ENCODE results near the gene TAGLN. TPM values are rescaled to one million over a fixed set of nuclear protein-coding genes. Genes with fewer than 3 reads are reported as not detected.

The TAGLN gene
- total RNA-seq, 1 experiment from 2014 or later, result 71.5 TPM

- Mint-ChIP-seq H3K4me1 (no peaks in the 10 kb centered on the region), H3K27me3 (ENCODE audit: low read depth) (no peaks in the 10 kb centered on the region), H3K9me3 (no peaks in the 10 kb centered on the region), H3K27ac (no peak overlapping the region), H3K4me3 (no peak overlapping the region), H3K36me3 (peaks cover 39% of the 10 kb centered on the region)
- ATAC-seq, result no peak
- ChIA-PET CTCF (interaction anchor here (1.0 kb wide), 1 partner anchor 27 kb away, joined by 3 read pairs; no protein-coding TSS in a partner anchor), POLR2A (no interaction called here)
- DNase-seq (ENCODE audit: low spot score), result no peak
- TF ChIP-seq CTCF (IDR thresholded peaks at IDR 0.05) (no peak), ATF1 (CRISPR knock-in tag; IDR thresholded peaks at IDR 0.05) (no peak), HMGXB4 (CRISPR knock-in tag; IDR thresholded peaks at IDR 0.05) (no peak), GABPB1 (CRISPR knock-in tag; IDR thresholded peaks at IDR 0.05) (no peak), ZNF121 (CRISPR knock-in tag; IDR thresholded peaks at IDR 0.05) (peak; percentile 61; the same call in 1 of the 2 replicates), SP1 (CRISPR knock-in tag; conservative IDR thresholded peaks at IDR 0.05) (no peak), ETV6 (CRISPR knock-in tag; IDR thresholded peaks at IDR 0.05) (no peak)
Measured at GRCh38 chr11:117154468-117154867, 44.7 kb upstream of the TAGLN start.

GRCh38 chr11:117157507-117157906, 41.7 kb upstream of the TAGLN start:
- no peaks in the 10 kb centered on the region for H3K27me3 Mint-ChIP-seq (ENCODE audit: low read depth)
- no peak overlapping the region for H3K27ac Mint-ChIP-seq
- no peak for DNase-seq (ENCODE audit: low spot score)
- no peak overlapping the region for H3K4me3 Mint-ChIP-seq
- ATAC-seq, result no peak
- H3K4me1 Mint-ChIP-seq, result no peaks in the 10 kb centered on the region
- TF ChIP-seq ZNF121 (CRISPR knock-in tag; IDR thresholded peaks at IDR 0.05) (peak; percentile 73; the same call in 1 of the 2 replicates), TEAD4 (CRISPR knock-in tag; IDR thresholded peaks at IDR 0.05) (no peak)
- H3K9me3 Mint-ChIP-seq, result no peaks in the 10 kb centered on the region
- ChIA-PET POLR2A (interaction anchor here (1.6 kb wide), 1 partner anchor 13 kb away, joined by 5 read pairs; the partner anchor contains the start of gene PAFAH1B2), CTCF (interaction anchor here (0.5 kb wide), 1 partner anchor 188 kb away, joined by 3 read pairs; no protein-coding TSS in a partner anchor)
- H3K36me3 Mint-ChIP-seq, result peaks cover 49% of the 10 kb centered on the region

GRCh38 chr11:117159892-117160291, 39.3 kb upstream of the TAGLN start:
- no peak overlapping the region for H3K4me3 Mint-ChIP-seq
- H3K9me3 Mint-ChIP-seq, result no peaks in the 10 kb centered on the region
- TF ChIP-seq MAX (CRISPR knock-in tag; IDR thresholded peaks at IDR 0.05) (no peak), ZNF671 (CRISPR knock-in tag; IDR thresholded peaks at IDR 0.05) (no peak), ZNF396 (CRISPR knock-in tag; IDR thresholded peaks at IDR 0.05; ENCODE audit: borderline replicate concordance) (no peak), IRF2 (CRISPR knock-in tag; IDR thresholded peaks at IDR 0.05; ENCODE audit: borderline replicate concordance, low read depth) (no peak), MLX (CRISPR knock-in tag; IDR thresholded peaks at IDR 0.05) (no peak), ZSCAN18 (CRISPR knock-in tag; IDR thresholded peaks at IDR 0.05) (no peak), RORB (CRISPR knock-in tag; IDR thresholded peaks at IDR 0.05) (no peak), SOX15 (CRISPR knock-in tag; IDR thresholded peaks at IDR 0.05) (no peak), ZBTB43 (CRISPR knock-in tag; IDR thresholded peaks at IDR 0.05) (no peak), USF1 (CRISPR knock-in tag; IDR thresholded peaks at IDR 0.05) (no peak), ZNF317 (CRISPR knock-in tag; IDR thresholded peaks at IDR 0.05; ENCODE audit: borderline replicate concordance, low read depth) (no peak), TCF7 (CRISPR knock-in tag; IDR thresholded peaks at IDR 0.05; ENCODE audit: low read depth) (no peak), ZNF423 (CRISPR knock-in tag; IDR thresholded peaks at IDR 0.05) (no peak), SMAD3 (CRISPR knock-in tag; IDR thresholded peaks at IDR 0.05; ENCODE audit: borderline replicate concordance) (no peak), NR1H2 (CRISPR knock-in tag; IDR thresholded peaks at IDR 0.05) (no peak), ZMAT4 (CRISPR knock-in tag; IDR thresholded peaks at IDR 0.05) (no peak), SMAD4 (CRISPR knock-in tag; IDR thresholded peaks at IDR 0.05) (no peak), TEAD1 (CRISPR knock-in tag; IDR thresholded peaks at IDR 0.05) (no peak)
- H3K27me3 Mint-ChIP-seq (ENCODE audit: low read depth), result no peaks in the 10 kb centered on the region
- DNase-seq (ENCODE audit: low spot score), result no peak
- POLR2A ChIA-PET, result interaction anchor here (0.6 kb wide), 1 partner anchor 13 kb away, joined by 4 read pairs; no protein-coding TSS in a partner anchor
- no peaks in the 10 kb centered on the region for H3K4me1 Mint-ChIP-seq
- CTCF ChIA-PET, result no interaction called here
- no peak overlapping the region for H3K27ac Mint-ChIP-seq
- ATAC-seq, result no peak
- peaks cover 52% of the 10 kb centered on the region for H3K36me3 Mint-ChIP-seq

All from WTC11 (cell line).